Kidney epithelial cell (primary cell): ENCODE data around the gene SLC25A45. TPM values are rescaled to one million over a fixed set of nuclear protein-coding genes. Genes with fewer than 3 reads are reported as not detected.

Source experiments
- DNase-seq: peaks from one replicate; pipeline ENCODE4 v3.0.0-alpha.2; 2010; ENCODE audit warnings: low read depth
- H3K27me3 ChIP-seq: 2 replicates; pipeline ENCODE4 v1.6.0; 2011; ENCODE audit warnings: low read length; ENCODE audit not compliant: control insufficient read depth, insufficient read depth
- H3K36me3 ChIP-seq: 2 replicates; pipeline ENCODE4 v1.5.1; 2011; ENCODE audit warnings: low read length; ENCODE audit not compliant: control insufficient read depth, insufficient read depth
- H3K4me3 ChIP-seq: 2 replicates; pipeline ENCODE4 v1.5.1; 2011; ENCODE audit warnings: low read depth, mild to moderate bottlenecking, control low read depth, low read length
- total RNA-seq: library from RNA; depleted of rRNA; stranded (reverse); fragments of >200 nt; gene quantifications from 2 replicates; pipeline ENCODE4 v1.2.3, GENCODE V29; 2015
- TF ChIP-seq, protein P1 (sequence below): IDR thresholded peaks from 2 replicates; pipeline ENCODE4 v1.5.1; 2011; ENCODE audit warnings: mild to moderate bottlenecking, moderate library complexity, low read length, control low read depth, inconsistent platforms; ENCODE audit not compliant: insufficient read depth, poor library complexity, severe bottlenecking

The SLC25A45 gene
- total RNA-seq, 1 donor from 2014 or later: 0.29 TPM

DNA sequence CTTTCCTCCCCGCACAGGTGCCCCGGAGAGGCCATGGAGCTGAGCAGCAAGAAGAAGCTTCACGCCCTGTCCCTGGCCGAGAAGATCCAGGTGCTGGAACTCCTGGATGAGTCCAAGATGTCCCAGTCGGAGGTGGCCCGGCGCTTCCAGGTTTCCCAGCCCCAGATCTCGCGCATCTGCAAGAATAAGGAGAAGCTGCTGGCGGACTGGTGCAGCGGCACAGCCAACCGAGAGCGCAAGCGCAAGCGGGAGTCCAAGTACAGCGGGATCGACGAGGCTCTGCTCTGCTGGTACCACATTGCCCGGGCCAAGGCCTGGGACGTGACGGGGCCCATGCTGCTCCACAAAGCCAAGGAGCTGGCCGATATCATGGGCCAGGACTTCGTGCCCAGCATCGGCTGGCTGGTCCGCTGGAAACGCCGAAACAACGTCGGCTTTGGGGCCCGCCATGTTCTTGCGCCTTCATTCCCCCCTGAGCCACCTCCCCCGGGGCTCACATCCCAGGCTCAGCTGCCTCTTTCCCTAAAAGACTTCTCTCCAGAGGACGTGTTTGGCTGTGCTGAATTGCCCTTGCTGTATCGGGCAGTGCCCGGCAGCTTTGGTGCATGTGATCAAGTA lies 26.6 kb downstream of the SLC25A45 start:
- TF ChIP-seq, protein P1, sequence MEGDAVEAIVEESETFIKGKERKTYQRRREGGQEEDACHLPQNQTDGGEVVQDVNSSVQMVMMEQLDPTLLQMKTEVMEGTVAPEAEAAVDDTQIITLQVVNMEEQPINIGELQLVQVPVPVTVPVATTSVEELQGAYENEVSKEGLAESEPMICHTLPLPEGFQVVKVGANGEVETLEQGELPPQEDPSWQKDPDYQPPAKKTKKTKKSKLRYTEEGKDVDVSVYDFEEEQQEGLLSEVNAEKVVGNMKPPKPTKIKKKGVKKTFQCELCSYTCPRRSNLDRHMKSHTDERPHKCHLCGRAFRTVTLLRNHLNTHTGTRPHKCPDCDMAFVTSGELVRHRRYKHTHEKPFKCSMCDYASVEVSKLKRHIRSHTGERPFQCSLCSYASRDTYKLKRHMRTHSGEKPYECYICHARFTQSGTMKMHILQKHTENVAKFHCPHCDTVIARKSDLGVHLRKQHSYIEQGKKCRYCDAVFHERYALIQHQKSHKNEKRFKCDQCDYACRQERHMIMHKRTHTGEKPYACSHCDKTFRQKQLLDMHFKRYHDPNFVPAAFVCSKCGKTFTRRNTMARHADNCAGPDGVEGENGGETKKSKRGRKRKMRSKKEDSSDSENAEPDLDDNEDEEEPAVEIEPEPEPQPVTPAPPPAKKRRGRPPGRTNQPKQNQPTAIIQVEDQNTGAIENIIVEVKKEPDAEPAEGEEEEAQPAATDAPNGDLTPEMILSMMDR: no peak
- H3K36me3 ChIP-seq: peaks cover 5% of the 10 kb centered on the region
- DNase-seq: no peak
- peak overlapping the region; percentile 53 for H3K4me3 ChIP-seq
- peaks cover 16% of the 10 kb centered on the region for H3K27me3 ChIP-seq

DNA sequence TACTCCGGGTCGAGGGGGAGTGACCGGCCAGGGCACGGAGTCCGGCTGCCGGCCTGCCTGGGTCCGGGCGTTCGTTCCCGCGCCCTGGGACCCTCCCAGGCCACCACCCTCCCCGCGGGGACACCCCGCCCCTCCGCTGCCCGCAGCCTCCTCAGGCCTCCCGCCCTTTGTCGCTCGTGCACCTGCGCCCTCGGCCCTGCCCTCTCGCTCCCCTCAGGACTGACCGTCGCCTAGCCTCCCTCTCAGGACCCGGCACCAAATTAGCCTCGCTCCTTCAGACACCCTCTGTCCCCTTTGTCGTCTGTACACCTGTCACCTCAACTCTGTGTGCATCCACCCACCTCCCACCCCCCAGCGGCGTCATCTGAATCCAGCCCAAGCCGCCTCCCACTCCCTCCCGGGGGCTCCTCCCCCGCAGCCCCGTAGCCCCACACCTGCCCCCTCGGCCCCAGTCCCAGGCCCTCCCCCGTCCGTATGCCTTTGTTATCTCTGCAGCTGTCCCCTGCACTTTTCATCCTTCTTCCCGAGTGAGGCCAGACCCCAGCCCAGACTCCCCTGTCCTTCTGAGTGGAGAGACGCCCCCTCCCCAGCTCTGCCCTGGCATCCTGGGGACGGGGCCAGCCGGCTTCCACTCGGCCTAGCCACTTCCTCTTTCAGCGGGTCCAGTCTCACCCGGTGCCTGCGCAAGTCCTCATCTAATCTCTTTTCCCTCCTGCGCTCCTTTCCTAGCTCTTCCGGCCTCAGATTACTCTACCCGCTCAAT lies 27.3 kb downstream of the SLC25A45 start:
- H3K4me3 ChIP-seq: peak overlapping the region; percentile 53
- no peak for DNase-seq
- H3K36me3 ChIP-seq: peaks cover 5% of the 10 kb centered on the region
- H3K27me3 ChIP-seq: peaks cover 16% of the 10 kb centered on the region
- TF ChIP-seq, protein P1: no peak

DNA sequence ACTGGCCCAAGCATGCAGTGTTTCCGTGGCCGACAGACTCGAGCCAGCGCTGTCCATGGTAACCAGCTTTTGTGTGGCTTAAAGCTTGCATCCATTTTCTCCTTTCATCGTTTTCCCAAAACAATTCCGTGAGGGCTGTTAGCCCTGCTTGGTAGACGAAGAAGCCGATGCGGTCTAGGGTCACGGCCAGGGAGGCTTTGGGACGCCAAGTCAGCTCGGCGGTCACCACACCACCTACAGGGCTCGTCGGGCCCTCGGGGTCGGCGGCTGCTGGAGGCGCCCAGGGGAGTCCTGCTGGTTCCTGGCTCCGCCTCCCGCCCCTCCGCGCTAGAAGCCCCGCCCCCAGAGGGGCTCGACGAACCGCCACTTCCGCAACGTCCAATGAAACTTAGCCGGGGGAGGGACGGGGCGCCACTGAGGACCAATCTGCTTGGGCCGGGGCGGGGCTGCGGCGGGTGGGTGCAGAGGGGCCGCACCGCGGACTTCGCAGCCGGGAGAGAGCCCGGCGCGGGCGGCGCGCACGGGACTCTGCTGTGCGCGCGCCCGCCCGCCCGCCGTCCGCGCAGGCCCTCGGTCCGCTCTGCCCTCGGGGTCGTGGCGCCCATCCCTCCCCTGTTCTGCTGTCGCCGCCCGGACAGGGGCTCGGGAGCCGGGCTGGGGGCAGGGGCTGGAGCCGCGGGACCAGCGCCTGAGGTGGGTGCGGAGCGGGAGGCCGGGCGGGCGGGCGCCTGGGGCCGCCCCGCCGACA lies 28.0 kb downstream of the SLC25A45 start, which contains the start of gene TIGD3:
TIGD3 (plus strand) TSS at position 487 of the 748 bp plus-strand sequence. CDS start 1,058 bp downstream, outside the sequence.
- H3K36me3 ChIP-seq: peaks cover 5% of the 10 kb centered on the region
- DNase-seq: peak; percentile 73

DNA sequence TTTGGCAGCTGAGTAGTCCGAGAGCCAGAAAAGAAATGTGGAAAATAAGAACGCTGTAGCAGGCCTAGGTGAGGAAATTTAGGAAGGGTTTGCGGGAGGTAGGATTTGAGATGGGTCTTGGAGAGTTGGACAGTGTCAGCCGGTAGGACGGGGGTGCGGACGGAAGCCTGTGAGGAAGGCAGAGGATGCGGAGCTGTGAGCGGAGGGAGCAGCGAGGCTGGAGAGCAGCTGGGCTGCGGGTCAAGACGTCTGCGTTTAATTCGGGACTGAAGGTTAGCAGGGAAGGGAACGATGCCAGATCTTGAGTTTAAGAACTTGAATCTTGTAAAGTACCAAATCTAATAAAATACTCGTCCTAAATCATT lies 28.6 kb downstream of the SLC25A45 start:
- peak overlapping the region; percentile 52 for H3K4me3 ChIP-seq
- TF ChIP-seq, protein P1: no peak
- DNase-seq: no peak
- H3K36me3 ChIP-seq: peaks cover 5% of the 10 kb centered on the region
- H3K27me3 ChIP-seq: peaks cover 16% of the 10 kb centered on the region

More for the DNA sequence above, 28.0 kb downstream of the SLC25A45 start, which contains the start of gene TIGD3:
- peak within 1 kb of the TSS; percentile 53 for H3K4me3 ChIP-seq
- TF ChIP-seq, protein P1: no peak
- H3K27me3 ChIP-seq: peaks cover 16% of the 10 kb centered on the region

DNA sequence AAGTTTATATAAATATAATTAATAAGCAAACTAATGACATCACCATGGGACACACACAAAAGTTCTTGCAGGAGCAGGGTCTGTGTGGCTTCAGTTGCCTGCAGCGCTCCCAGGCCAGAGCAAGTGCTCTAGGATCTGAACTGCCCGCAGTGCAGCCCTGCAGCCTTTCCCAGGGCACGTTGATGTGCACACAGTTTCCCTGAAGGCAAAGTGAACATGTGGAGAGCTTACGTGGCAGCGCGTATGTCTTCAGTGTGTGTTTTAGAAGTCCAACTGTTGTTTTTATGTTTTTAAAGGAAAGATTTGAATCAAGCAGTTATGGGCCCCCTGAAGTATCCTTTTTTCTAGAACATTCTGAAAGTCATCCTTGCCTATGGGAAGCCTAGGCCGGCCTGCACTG lies 29.1 kb downstream of the SLC25A45 start:
- TF ChIP-seq, protein P1: no peak
- no peak overlapping the region for H3K4me3 ChIP-seq

More for the DNA sequence above, 29.1 kb downstream of the SLC25A45 start:
- H3K36me3 ChIP-seq: peaks cover 5% of the 10 kb centered on the region
- DNase-seq: no peak
- peaks cover 16% of the 10 kb centered on the region for H3K27me3 ChIP-seq
